Measurements from ENCODE around the gene ZNF385C.

GRCh38 chr17:42062681-42063080, 35.6 kb downstream of the ZNF385C start:
- TF ChIP-seq CTCF (IDR thresholded peaks at IDR 0.05) (no peak), POLR2A (IDR thresholded peaks at IDR 0.05) (no peak)

All from body of pancreas (tissue), 4 donors.